Measurements from ENCODE around the gene MRPL10. TPM values are rescaled to one million over a fixed set of nuclear protein-coding genes. Genes with fewer than 3 reads are reported as not detected.

The MRPL10 gene
- total and polyA plus RNA-seq, 2 of the 8 experiments (the other 6 are each of a cell fraction or from before 2014, with no cell fraction given), result 85.3 to 214 TPM

DNA sequence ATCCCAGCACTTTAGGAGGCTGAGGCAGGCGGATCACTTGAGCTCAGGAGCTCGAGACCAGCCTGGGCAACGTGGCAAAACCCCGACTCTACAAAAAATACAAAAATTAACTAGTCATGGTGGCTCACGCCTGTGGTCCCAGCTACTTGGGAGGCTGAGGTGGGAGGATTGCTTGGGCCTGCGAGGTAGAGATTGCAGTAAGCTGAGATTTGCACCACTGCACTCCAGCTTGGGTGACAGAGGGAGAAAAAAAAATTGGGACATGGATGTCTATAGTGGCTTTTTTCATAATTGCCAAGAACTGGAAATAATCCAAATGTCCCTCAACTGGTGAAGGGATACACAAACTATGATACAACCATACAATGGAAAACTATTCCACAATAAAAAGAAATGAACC is 38.4 kb downstream of the MRPL10 start:
- no peak overlapping the region for H3K14ac ChIP-seq (ENCODE audit: insufficient read length)
- H3K27ac ChIP-seq (ENCODE audit: low read depth, low read length), result no peak overlapping the region
- H2BK12ac ChIP-seq (ENCODE audit: low read depth, low read length), result no peak overlapping the region
- no peak overlapping the region for H4K5ac ChIP-seq (ENCODE audit: insufficient read length, low read depth, low read length)
- H2AFZ ChIP-seq (ENCODE audit: low read length), result no peak overlapping the region
- peaks cover 0 to 3% (median 2%) of the 10 kb centered on the region in 4 experiments; a peak in 3 of 7 replicates for H3K4me1 ChIP-seq (replicated peaks in 1 of 4; ENCODE audit: control insufficient read depth in 3 of 4, insufficient read depth in 4 of 4, low read length in 3 of 4)
- no peak overlapping the region for H3K4me3 ChIP-seq (ENCODE audit: extremely low read depth in 1 of 4, insufficient read depth in 2 of 4, low read depth in 3 of 4, low read length in 4 of 4)
- H4K20me1 ChIP-seq (replicated peaks in 1 of 2; ENCODE audit: control insufficient read depth in 1 of 2, insufficient read depth in 2 of 2, low read length in 2 of 2), result no peaks in the 10 kb centered on the region
- no peaks in the 10 kb centered on the region for H3K79me2 ChIP-seq (ENCODE audit: control insufficient read depth in 1 of 2, insufficient read depth in 2 of 2, low read length in 2 of 2)
- FAIRE-seq (no peak), DNase-seq (ENCODE audit: low read depth in 1 of 2, low spot score in 2 of 2) (no peak)
- H3K23ac ChIP-seq (ENCODE audit: insufficient read length), result no peak overlapping the region
- no peak overlapping the region for H2BK120ac ChIP-seq (replicated peaks; ENCODE audit: low read depth, low read length)
- no peaks in the 10 kb centered on the region for H3K36me3 ChIP-seq (ENCODE audit: control insufficient read depth in 2 of 4, insufficient read depth in 4 of 4, low read length in 3 of 4)
- no peak overlapping the region for H2BK5ac ChIP-seq (ENCODE audit: low read depth, low read length)
- no peak overlapping the region for H2BK20ac ChIP-seq (ENCODE audit: low read length)
- no peak overlapping the region for H3K4ac ChIP-seq (replicated peaks; ENCODE audit: insufficient read length, low read depth, low read length)
- H3K18ac ChIP-seq (ENCODE audit: extremely low read depth, low read length), result no peak overlapping the region
- POLR2A ChIA-PET (ENCODE audit: partially characterized antibody), result interaction anchor here (1.2 kb wide), 1 partner anchor 24 kb away, joined by 3 read pairs; no protein-coding TSS in a partner anchor
- H3K79me1 ChIP-seq (ENCODE audit: low read depth, low read length), result no peaks in the 10 kb centered on the region
- no peak overlapping the region for H4K8ac ChIP-seq (ENCODE audit: extremely low read depth, insufficient read depth, low read length)
- H3K9ac ChIP-seq (replicated peaks in 1 of 4; ENCODE audit: extremely low read depth in 1 of 4, low read depth in 3 of 4, low read length in 3 of 4), result no peak overlapping the region
- no peak overlapping the region for H2BK15ac ChIP-seq (ENCODE audit: low read length)
- no peaks in the 10 kb centered on the region for H3K9me3 ChIP-seq (ENCODE audit: insufficient read depth in 2 of 2, low read depth in 1 of 2, low read length in 1 of 2)
- H4K91ac ChIP-seq (replicated peaks; ENCODE audit: insufficient read length, low read length), result no peak overlapping the region
- H3K4me2 ChIP-seq (ENCODE audit: insufficient read depth in 1 of 2, low read depth in 2 of 2, low read length in 2 of 2), result no peak overlapping the region
- no peak overlapping the region for H2AK5ac ChIP-seq (ENCODE audit: low read depth, low read length)
- H3K27me3 ChIP-seq (replicated peaks in 1 of 4; ENCODE audit: control insufficient read depth in 3 of 4, extremely low read depth in 1 of 4, insufficient read depth in 3 of 4, low read length in 3 of 4), result peaks cover 6 to 33% (median 26%) of the 10 kb centered on the region in 4 experiments
- H3K56ac ChIP-seq (replicated peaks; ENCODE audit: insufficient read length, low read depth, low read length), result no peak overlapping the region
- WGBS, 2 experiments (ENCODE audit: extremely low coverage in 1 of 2, insufficient coverage in 1 of 2, insufficient read length in 1 of 2, insufficient replicate concordance in 2 of 2, low coverage in 1 of 2, low lambda C conversion rate in 2 of 2, missing lambda C conversion rate in 1 of 2), result 66% methylated on average over 6 of the region's 6 CpGs; no CpG with 5 or more reads in 1 of the 2 experiments
- CTCF ChIA-PET (ENCODE audit: partially characterized antibody), result interaction anchor here (0.7 to 2.2 kb wide), 6 partner anchors 12 to 100 kb away, joined by 3 to 7 read pairs (median 3); no protein-coding TSS in a partner anchor
- TF ChIP-seq KDM4A (IDR thresholded peaks at IDR 0.05; ENCODE audit: low read depth, low read length, severe bottlenecking) (no peak), CREB1 (IDR thresholded peaks at IDR 0.05) (no peak), SP1 (IDR thresholded peaks at IDR 0.05; ENCODE audit: low read depth, low read length) (no peak), SRF (IDR thresholded peaks at IDR 0.05; ENCODE audit: low read depth, low read length) (no peak), GTF2F1 (IDR thresholded peaks at IDR 0.05; ENCODE audit: borderline replicate concordance, low read depth, low read length) (no peak), POU5F1 (IDR thresholded peaks at IDR 0.05; ENCODE audit: low read depth, low read length) (no peak), POLR2AphosphoS5 (IDR thresholded peaks at IDR 0.05; ENCODE audit: low read depth, low read length) (no peak), NANOG (IDR thresholded peaks at IDR 0.05; ENCODE audit: insufficient read depth, low read depth, low read length, poor library complexity, severe bottlenecking) (no peak), POLR2A (IDR thresholded peaks at IDR 0.05; ENCODE audit: control extremely low read depth in 1 of 2, low read depth in 2 of 2, low read length in 2 of 2) (no peak), KDM1A (IDR thresholded peaks at IDR 0.05; ENCODE audit: borderline replicate concordance, low read length) (no peak), CBX8 (IDR thresholded peaks at IDR 0.05; ENCODE audit: borderline replicate concordance, low read depth, low read length) (no peak), GABPA (IDR thresholded peaks at IDR 0.05; ENCODE audit: borderline replicate concordance, insufficient read depth, low read length) (no peak), TBP (IDR thresholded peaks at IDR 0.05; ENCODE audit: low read depth, low read length) (no peak)
- H3K23me2 ChIP-seq (ENCODE audit: low read depth, low read length), result peaks cover 5% of the 10 kb centered on the region

All from H1 (cell line).